ENCODE measurements around the gene TROAP.

TROAP gene

GRCh38 chr12:49292729-49293055, 30.4 kb upstream of the TROAP start:
- no peak for DNase-seq (ENCODE audit: low read depth)
- TF ChIP-seq, protein P1, sequence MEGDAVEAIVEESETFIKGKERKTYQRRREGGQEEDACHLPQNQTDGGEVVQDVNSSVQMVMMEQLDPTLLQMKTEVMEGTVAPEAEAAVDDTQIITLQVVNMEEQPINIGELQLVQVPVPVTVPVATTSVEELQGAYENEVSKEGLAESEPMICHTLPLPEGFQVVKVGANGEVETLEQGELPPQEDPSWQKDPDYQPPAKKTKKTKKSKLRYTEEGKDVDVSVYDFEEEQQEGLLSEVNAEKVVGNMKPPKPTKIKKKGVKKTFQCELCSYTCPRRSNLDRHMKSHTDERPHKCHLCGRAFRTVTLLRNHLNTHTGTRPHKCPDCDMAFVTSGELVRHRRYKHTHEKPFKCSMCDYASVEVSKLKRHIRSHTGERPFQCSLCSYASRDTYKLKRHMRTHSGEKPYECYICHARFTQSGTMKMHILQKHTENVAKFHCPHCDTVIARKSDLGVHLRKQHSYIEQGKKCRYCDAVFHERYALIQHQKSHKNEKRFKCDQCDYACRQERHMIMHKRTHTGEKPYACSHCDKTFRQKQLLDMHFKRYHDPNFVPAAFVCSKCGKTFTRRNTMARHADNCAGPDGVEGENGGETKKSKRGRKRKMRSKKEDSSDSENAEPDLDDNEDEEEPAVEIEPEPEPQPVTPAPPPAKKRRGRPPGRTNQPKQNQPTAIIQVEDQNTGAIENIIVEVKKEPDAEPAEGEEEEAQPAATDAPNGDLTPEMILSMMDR (IDR thresholded peaks at IDR 0.05; ENCODE audit: insufficient read depth, low read depth, low read length, missing control alignments), result no peak
- no peak overlapping the region for H3K4me3 ChIP-seq (ENCODE audit: low read length)

GRCh38 chr12:49293056-49293956, 29.7 kb upstream of the TROAP start:
- TF ChIP-seq, protein P1 (IDR thresholded peaks at IDR 0.05; ENCODE audit: insufficient read depth, low read depth, low read length, missing control alignments), result no peak
- DNase-seq (ENCODE audit: low read depth), result no peak
- no peak overlapping the region for H3K4me3 ChIP-seq (ENCODE audit: low read length)

GRCh38 chr12:49294086-49294803, 28.8 kb upstream of the TROAP start:
- no peak for DNase-seq (ENCODE audit: low read depth)
- H3K4me3 ChIP-seq (ENCODE audit: low read length), result no peak overlapping the region
- TF ChIP-seq, protein P1 (IDR thresholded peaks at IDR 0.05; ENCODE audit: insufficient read depth, low read depth, low read length, missing control alignments), result no peak

- TF ChIP-seq, protein P1 (IDR thresholded peaks at IDR 0.05; ENCODE audit: insufficient read depth, low read depth, low read length, missing control alignments), result no peak
- H3K4me3 ChIP-seq (ENCODE audit: low read length), result no peak overlapping the region
- no peak for DNase-seq (ENCODE audit: low read depth)
Observed at GRCh38 chr12:49294804-49295081, 28.3 kb upstream of the TROAP start.

- H3K4me3 ChIP-seq (ENCODE audit: low read length), result no peak within 1 kb of the TSS
- TF ChIP-seq, protein P1 (IDR thresholded peaks at IDR 0.05; ENCODE audit: insufficient read depth, low read depth, low read length, missing control alignments), result no peak
Observed at GRCh38 chr12:49295082-49295936, 27.7 kb upstream of the TROAP start, which contains the start of gene PRPH. PRPH (plus strand) TSS chr12:49295147; CDS start chr12:49295201, 54 bp downstream.

DNA sequence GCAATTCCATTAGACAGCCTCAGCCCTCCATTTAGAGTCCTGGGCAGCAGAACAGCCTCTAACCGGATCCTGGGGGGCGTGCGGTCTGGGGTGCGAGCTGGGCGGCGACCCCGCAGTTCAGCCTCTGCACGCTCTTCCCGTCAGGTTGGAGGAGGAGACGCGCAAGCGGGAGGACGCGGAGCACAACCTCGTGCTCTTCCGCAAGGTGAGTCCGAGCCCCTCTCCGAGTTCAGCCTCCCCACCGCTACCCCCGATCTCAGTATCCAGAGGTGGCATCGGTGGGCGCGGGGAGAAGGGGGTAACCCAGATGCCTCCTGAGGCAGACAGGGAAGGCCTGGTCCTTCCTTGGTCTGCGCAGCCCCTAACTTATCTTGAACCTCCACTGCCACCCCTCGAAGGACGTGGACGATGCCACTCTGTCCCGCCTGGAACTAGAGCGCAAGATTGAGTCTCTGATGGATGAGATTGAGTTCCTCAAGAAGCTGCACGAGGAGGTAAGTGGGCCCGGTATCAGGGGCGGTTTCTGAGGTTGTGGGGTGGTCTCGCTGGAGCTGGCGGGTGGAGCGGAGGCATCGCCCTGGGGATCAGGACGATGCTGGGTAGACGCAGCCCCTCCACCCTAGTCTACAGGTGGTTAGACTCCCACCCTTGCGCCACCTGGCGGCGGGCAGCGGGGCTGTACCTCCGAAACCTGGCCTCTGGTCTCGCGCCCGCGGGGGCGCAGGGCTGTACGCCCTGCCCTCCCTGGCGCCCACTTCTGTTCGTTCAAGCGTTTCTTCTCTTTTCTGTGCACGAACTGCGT, 26.8 kb upstream of the TROAP start:
- no peak overlapping the region for H3K4me3 ChIP-seq (ENCODE audit: low read length)
- DNase-seq (ENCODE audit: low read depth), result peak; percentile 53
- TF ChIP-seq, protein P1 (IDR thresholded peaks at IDR 0.05; ENCODE audit: insufficient read depth, low read depth, low read length, missing control alignments), result peak; percentile 77

More at GRCh38 chr12:49295082-49295936, 27.7 kb upstream of the TROAP start, which contains the start of gene PRPH:
- no peak for DNase-seq (ENCODE audit: low read depth)
